Occipital lobe (tissue), 2 donors: ENCODE measurements around the gene LRRC49. TPM values are rescaled to one million over a fixed set of nuclear protein-coding genes. Genes with fewer than 3 reads are reported as not detected.
"Not testable (repeated sequence)": the region's sequence is repeated elsewhere in the genome, so short reads cannot be mapped to it uniquely, and the experiment has no call there.

Experiments
- DNase-seq: peaks from one replicate; lab custom pipeline; 2025; lab: John Stamatoyannopoulos, UW
- total RNA-seq: library from RNA; depleted of rRNA; stranded (reverse); fragments of >200 nt; gene quantifications from one replicate; pipeline ENCODE4 v1.2.3, GENCODE V29; 2014

Gene LRRC49
- total RNA-seq, 1 donor from 2014 or later, result 173 TPM

- no peak for DNase-seq
These were observed 24.6 kb upstream of the LRRC49 start for GRCh38 chr15:70867911-70868467.

- DNase-seq, result no peak
These were observed 23.3 kb upstream of the LRRC49 start for GRCh38 chr15:70869346-70869745.

GRCh38 chr15:70870051-70870450 lies 22.6 kb upstream of the LRRC49 start:
- DNase-seq, result no peak

DNA sequence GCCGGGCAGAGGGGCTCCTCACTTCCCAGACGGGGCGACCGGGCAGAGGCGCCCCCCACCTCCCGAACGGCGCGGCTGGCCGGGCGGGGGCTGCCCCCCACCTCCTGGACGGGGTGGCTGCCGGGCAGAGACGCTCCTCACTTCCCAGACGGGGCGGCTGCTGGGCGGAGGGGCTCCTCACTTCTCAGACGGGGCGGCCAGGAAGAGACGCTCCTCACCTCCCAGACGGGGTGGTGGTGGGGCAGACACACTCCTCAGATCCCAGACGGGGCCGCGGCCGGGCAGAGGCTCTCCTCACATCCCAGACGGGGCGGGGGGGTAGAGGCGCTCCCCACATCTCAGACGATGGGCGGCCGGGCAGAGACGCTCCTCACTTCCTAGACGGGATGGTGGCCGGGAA lies 21.1 kb upstream of the LRRC49 start:
- not testable (repeated sequence) for DNase-seq

GRCh38 chr15:70873232-70874054 lies 19.2 kb upstream of the LRRC49 start:
- DNase-seq, result no peak

DNA sequence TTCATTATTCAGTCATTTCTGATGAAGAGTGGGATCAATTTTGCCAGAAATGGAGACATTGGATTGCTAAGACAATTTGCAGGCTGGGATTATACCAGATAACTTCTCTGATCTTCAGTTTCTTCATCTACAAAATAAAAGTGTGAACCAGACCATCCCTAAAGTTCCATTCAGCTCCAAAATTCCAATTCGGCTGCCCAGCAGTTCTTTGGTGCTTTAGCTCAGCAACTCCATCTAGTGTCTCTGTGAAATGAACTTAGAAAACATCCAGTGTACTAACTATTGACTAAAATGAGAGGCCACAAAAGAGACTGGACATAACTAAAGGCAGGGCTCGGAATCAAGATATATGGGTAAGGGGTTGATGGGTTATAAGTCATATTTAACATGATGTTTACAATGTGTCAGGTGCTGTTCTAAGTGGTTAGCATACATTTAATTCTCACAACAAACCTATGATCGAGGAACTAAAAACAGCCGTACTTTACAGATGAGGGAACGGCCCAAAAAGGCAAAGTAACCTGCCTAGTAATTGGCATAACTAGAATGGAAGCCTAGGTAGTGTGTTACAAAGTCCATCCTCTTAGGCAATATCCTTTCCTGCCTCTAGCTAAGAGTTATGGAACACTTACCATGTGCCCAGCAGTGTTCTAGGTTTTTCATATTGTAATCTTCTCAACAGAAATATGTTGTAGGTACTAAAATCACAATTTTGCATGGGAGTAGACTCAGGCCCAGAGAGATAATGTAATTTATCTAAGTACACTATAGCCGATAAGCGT lies 17.4 kb upstream of the LRRC49 start:
- DNase-seq, result no peak

DNA sequence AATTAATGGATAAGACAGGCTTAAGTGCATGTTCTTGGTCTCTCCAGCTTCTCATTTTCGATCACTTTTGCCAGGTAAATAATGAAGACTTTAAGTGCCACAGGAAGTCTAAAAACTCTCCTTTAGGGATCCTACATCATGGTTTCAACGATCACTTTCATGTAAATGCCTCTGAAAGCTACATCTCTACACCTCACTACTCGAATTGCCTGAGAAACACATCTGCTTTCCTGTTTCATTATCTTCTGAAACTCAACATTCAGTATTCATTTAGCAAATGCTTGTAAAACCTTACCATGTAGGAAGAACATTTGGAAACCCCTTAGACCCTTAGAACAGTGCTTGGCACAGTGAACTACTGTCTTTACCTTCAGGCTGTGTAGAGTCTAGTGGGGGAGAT lies 16.6 kb upstream of the LRRC49 start:
- no peak for DNase-seq

DNA sequence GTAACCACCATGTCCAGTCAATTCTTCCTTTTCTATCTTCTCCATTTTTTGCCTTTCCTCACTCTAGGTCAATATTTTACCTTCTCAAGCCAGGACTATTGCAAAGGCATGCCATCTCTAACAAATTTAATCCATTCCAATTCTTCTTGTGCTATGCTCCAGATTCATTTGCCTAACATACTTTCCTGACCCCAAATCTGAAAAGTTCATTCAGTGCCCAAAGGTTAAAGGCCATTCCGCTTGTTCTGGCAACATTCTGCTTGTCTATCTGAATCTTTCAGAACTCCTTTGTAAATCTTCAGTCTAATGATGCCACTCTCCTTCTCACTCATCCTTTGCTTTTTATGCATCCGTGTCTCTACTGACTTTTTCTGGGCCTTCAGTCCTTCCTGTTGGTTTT lies 15.9 kb upstream of the LRRC49 start:
- DNase-seq, result no peak

DNA sequence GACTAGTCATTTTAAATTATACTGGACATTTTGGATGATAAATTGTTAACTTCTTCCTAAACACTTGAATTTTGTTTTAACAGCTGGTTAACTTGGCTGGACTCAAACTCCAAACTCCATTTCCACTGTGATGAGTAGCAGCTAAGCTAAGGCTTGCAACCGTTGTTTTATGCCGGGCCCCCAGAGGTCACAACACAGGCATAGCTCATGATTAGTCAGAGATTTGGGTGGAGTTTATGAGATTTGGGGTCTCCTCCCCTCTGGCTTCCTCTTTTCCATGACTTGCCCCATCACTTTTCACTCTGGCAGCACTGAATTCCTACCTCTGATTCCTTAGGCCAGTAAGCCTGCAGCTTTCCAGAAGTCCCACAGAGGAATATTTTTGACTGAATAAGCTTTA lies 13.2 kb upstream of the LRRC49 start:
- no peak for DNase-seq

- no peak for DNase-seq
These were observed 11.8 kb upstream of the LRRC49 start for GRCh38 chr15:70880781-70881180.

DNA sequence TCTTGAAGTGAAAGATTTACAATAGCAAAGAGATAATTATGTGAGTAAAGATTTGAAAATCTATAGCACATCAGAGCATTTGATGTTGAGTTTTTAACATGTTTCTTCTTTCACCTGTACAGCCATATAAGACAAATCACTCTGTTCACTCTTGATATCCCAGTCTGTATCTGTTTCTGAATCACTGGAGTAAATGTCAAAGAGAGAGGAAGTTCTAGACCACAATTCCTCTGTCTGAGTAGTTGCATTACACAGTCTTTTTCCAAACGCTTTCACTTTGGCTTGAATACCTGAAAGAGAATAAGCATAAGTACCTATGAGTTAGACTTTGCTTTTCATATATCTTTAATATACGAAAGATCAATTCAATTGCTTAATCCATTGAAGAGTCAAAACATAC lies 10.3 kb upstream of the LRRC49 start:
- DNase-seq, result no peak

GRCh38 chr15:70892912-70893560 lies 410 bp downstream of the LRRC49 start:
- DNase-seq, result no peak

- DNase-seq, result no peak
These were observed 9.5 kb downstream of the LRRC49 start for GRCh38 chr15:70902107-70902506.

DNA sequence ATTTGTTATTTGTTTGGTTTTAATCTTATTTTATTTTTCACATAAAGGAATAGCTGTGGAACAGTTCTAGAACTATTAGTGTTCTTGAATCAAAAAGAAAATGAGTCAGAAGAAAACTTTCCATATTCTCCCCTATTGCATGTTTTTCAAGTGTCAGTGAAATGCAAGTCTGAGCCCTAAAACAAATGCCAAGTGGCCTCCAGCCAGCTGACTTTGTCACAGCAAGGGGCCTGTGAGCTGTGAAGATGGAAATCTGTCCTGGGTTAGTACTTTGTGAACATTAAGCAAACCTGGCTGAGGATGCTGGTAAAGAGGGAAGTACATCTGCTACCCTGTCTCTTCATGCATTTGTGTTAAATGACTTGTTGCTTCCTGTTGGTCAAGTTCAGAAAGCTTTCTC lies 14.2 kb downstream of the LRRC49 start:
- no peak for DNase-seq

DNA sequence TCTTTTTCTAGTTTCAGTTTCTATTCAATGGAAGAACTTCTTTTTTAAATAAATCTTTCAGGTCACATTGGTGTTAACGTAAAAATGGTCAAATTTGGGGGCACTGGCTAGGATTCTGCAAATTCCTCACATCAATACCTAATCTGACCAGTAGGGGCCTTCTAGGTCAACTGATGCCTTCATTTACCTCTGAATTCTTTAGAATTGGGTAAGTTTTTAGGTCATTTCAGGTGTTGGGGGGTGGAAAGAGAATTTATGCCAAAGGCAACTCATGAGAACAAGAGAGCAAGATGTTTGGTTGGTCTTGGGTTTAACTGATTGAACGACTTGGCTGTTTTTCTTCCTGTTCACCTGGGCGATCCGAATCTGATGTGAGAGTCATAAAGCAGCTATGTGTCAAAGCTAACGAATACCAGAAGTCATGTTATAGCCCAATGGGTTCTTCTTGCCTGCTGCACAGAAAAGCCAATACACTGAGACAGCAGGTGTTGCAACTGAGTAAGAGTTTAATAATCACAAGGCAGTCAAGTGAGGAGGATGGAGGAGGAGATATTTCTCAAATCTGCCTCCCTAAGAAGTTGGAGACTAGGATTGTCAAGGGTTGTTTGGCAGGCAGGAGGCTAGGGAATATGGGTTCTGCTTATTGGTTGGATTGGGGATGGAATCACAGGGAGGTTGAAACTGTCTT lies 15.3 kb downstream of the LRRC49 start:
- no peak for DNase-seq

DNA sequence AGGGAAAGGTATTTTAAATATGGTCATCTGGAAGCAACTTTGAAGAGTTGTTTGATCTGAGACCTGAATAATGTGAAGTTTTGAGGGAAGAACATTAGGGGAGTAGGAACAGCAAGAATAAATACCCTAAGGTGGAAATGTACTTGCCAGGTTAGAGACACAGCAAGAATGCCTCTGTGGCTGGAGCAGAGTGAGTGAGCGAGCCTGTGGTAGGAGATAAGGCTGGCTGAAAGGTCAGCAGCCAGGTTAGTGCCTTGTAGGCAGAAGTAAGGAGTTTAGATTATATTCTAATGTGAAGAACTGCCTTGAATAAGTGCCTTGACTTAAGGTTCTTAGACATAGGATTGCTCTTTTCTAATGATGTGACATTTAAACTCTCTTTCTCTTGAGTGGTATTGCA lies 18.3 kb downstream of the LRRC49 start:
- no peak for DNase-seq

DNA sequence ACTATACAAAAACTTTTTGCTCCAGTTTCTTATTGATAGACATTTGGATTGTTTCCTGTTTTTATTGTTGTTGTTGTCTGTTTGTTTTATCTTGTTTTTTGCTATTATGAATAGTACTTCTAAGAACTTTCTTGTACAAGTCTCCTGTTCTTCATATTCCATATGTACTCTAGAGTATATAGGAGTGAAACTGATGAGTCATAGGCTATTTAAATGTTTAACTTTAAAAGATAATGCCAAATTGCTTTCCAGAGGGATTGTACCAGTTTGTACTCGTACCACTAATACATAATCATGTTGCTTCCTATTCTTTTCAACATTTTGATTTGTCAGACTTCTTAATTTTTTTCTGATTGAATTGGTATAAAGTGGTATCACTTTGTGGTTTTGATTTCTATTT lies 19.6 kb downstream of the LRRC49 start:
- no peak for DNase-seq

DNA sequence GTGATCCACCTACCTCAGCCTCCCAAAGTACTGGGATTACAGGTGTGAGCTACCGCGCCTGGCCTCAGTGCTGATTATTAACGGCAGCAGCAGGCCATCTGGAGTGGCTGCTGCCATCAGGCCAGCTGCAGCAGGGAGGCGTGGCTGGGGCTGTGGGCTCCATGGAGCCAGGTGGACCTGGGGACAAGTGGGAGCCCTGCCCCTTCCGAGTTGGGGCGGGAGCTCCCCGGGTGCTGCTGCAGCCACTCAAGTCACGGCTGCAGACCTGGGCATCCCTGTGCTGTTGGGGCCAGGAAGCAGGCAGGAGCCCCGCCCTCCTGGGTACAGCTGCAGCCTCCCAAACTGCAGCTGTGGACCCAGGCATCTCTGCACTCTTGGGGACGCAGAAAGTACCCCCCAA lies 23.9 kb downstream of the LRRC49 start:
- DNase-seq, result no peak

DNA sequence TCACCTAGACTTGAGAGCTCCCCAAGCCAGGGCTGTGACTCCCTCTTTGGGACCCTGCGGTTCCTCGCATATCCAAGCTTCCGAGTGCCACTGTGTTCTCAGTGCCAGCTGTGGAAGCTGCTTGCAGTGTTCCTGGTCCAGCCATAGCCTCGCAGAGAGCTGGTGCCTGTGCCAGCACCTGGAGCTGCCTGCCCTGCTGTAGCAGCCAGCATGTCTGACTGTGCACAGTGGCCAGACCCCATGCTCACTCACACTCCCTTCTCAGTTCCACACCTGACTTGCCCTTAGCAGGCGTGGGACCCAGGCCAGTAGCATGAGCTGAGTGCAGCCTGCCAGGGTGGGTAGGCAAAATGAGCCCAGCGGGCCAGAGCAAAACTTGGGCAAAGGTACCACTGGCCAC lies 25.3 kb downstream of the LRRC49 start:
- DNase-seq, result no peak

DNA sequence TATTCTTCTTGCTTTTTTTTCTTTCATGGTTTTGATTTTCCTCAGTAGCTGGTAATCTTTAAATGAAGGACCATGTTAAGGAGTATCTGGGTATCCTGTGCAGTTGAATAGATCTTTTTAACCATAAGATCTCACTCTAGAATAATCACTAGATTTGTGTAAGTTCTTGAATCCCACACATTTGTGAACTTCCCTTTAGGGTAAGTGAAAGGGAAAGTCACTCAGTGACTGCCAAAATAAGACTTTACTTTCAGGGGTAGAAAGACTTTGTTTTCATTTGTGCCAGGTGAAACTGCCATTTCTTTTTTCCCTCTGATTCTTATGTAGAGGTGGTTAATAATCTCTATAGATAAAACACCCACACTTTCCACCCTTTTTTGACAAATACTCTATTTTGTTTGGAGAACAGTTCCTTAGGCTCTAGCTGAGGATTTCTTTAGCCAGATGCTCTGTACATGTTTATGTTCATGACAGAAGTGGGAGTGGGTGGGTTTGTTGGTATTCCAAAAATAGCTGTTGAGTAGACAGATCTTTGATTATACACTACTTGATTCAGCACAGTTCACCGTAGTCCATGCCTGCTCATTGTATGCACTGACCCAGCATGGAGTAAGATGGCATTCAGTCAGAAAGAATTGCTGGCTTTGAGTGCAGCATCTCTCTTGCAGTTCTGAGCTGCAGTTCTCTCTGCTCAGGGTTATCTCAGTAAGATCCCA lies 28.5 kb downstream of the LRRC49 start:
- no peak for DNase-seq

DNA sequence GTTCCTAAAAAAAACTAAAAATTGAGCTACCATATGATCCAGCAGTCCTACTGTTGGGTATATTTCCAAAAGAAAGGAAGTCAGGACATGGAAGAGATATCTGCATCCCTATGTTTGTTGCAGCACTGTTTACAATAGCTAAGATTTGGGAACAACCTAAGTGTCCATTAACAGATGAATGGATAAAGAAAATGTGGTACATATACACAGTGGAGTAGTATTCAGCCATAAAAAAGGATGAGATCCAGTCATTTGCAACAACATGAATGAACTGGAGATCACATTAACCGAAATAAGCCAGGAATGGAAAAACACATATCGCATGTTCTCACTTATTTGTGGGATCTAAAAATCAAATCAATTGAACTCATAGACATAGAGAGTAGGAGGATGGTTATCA lies 29.5 kb downstream of the LRRC49 start:
- DNase-seq, result no peak
